Colonic mucosa (tissue), 4 donors: ENCODE data around the gene TCF15. TPM values are rescaled to one million over a fixed set of nuclear protein-coding genes. Genes with fewer than 3 reads are reported as not detected.

ENCODE experiments used
- DNase-seq: peaks from one replicate; pipeline ENCODE4 v3.0.0-alpha.2; 2020
- H3K27ac ChIP-seq: fragments of 200-600 bp; one replicate; pipeline ENCODE4 v1.8.0; 2021
- H3K27me3 ChIP-seq: fragments of 200-600 bp; one replicate; pipeline ENCODE4 v1.8.0; 2021
- H3K36me3 ChIP-seq: fragments of 200-600 bp; one replicate; pipeline ENCODE4 v1.8.0; 2021
- H3K4me1 ChIP-seq: fragments of 200-600 bp; one replicate; pipeline ENCODE4 v1.8.0; 2021; ENCODE audit warnings: mild to moderate bottlenecking
- H3K4me3 ChIP-seq: fragments of 200-600 bp; one replicate; pipeline ENCODE4 v1.8.0; 2021
- H3K9ac ChIP-seq, 2 donors: one replicate each; pipeline ENCODE4 v1.7.0; 2013; ENCODE audit warnings: control low read depth in 2 of 2, low read depth in 2 of 2, low read length in 2 of 2
- H3K9me3 ChIP-seq: fragments of 200-600 bp; one replicate; pipeline ENCODE4 v1.8.0; 2021
- intact Hi-C: fragments of 100-400 bp; cut with DNase I; formaldehyde crosslinking; loops from one replicate; pipeline ENCODE4 v1.14.1; 2022
- total RNA-seq, 2 donors: library from RNA; stranded (reverse); fragmentation: NEBNext Ultra II Directional in 1 of 2; extraction: Animal tissue kit (Norgen Biotek cat#: 25700) in 1 of 2; gene quantifications; one replicate each; pipeline ENCODE4 v1.2.1, GENCODE V29; 2021
- TF ChIP-seq, protein P1 (sequence below): fragments of 200-600 bp; IDR thresholded peaks from one replicate; pipeline ENCODE4 v1.8.0; 2022; ENCODE audit warnings: antibody characterized with exemption, mild to moderate bottlenecking
- donor health status: healthy.
- donor health status: DM: no; HTN: no; CAD: no.
- donor health status: DM: no; HTN: no; CAD: no.

The TCF15 gene
- total RNA-seq, 2 donors from 2014 or later, result 0.16 to 0.22 TPM

- TF ChIP-seq, protein P1, sequence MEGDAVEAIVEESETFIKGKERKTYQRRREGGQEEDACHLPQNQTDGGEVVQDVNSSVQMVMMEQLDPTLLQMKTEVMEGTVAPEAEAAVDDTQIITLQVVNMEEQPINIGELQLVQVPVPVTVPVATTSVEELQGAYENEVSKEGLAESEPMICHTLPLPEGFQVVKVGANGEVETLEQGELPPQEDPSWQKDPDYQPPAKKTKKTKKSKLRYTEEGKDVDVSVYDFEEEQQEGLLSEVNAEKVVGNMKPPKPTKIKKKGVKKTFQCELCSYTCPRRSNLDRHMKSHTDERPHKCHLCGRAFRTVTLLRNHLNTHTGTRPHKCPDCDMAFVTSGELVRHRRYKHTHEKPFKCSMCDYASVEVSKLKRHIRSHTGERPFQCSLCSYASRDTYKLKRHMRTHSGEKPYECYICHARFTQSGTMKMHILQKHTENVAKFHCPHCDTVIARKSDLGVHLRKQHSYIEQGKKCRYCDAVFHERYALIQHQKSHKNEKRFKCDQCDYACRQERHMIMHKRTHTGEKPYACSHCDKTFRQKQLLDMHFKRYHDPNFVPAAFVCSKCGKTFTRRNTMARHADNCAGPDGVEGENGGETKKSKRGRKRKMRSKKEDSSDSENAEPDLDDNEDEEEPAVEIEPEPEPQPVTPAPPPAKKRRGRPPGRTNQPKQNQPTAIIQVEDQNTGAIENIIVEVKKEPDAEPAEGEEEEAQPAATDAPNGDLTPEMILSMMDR, result no peak
- no peak overlapping the region for H3K9ac ChIP-seq
- no peaks in the 10 kb centered on the region for H3K9me3 ChIP-seq
- no peaks in the 10 kb centered on the region for H3K36me3 ChIP-seq
- intact Hi-C loops, result no loop called here
- no peaks in the 10 kb centered on the region for H3K4me1 ChIP-seq
- no peak for DNase-seq
- H3K4me3 ChIP-seq, result no peak overlapping the region
- no peaks in the 10 kb centered on the region for H3K27me3 ChIP-seq
- H3K27ac ChIP-seq, result no peak overlapping the region
These were observed 11.8 kb downstream of the TCF15 start for GRCh38 chr20:598133-598850.

GRCh38 chr20:597560-597959 lies 12.5 kb downstream of the TCF15 start:
- H3K4me3 ChIP-seq, result no peak overlapping the region
- H3K27ac ChIP-seq, result no peak overlapping the region
- TF ChIP-seq, protein P1, result no peak
- DNase-seq, result no peak
- no peaks in the 10 kb centered on the region for H3K4me1 ChIP-seq
- no peaks in the 10 kb centered on the region for H3K27me3 ChIP-seq
- no peaks in the 10 kb centered on the region for H3K36me3 ChIP-seq
- intact Hi-C loops, result no loop called here
- H3K9ac ChIP-seq, result no peak overlapping the region
- H3K9me3 ChIP-seq, result no peaks in the 10 kb centered on the region

GRCh38 chr20:595330-596308 lies 14.5 kb downstream of the TCF15 start:
- no peaks in the 10 kb centered on the region for H3K4me1 ChIP-seq
- H3K27me3 ChIP-seq, result no peaks in the 10 kb centered on the region
- H3K36me3 ChIP-seq, result no peaks in the 10 kb centered on the region
- no peak overlapping the region for H3K27ac ChIP-seq
- intact Hi-C loops, result no loop called here
- DNase-seq, result no peak
- H3K9ac ChIP-seq, result no peak overlapping the region
- no peak overlapping the region for H3K4me3 ChIP-seq
- H3K9me3 ChIP-seq, result no peaks in the 10 kb centered on the region
- TF ChIP-seq, protein P1, result no peak

GRCh38 chr20:592506-592905 lies 17.6 kb downstream of the TCF15 start:
- Histone ChIP-seq H3K9me3 (no peaks in the 10 kb centered on the region), H3K27ac (no peak overlapping the region), H3K36me3 (no peaks in the 10 kb centered on the region), H3K4me1 (no peaks in the 10 kb centered on the region), H3K4me3 (no peak overlapping the region), H3K27me3 (no peaks in the 10 kb centered on the region), H3K9ac (no peak overlapping the region)
- DNase-seq, result no peak
- intact Hi-C loops, result no loop called here
- TF ChIP-seq, protein P1, result no peak

DNA sequence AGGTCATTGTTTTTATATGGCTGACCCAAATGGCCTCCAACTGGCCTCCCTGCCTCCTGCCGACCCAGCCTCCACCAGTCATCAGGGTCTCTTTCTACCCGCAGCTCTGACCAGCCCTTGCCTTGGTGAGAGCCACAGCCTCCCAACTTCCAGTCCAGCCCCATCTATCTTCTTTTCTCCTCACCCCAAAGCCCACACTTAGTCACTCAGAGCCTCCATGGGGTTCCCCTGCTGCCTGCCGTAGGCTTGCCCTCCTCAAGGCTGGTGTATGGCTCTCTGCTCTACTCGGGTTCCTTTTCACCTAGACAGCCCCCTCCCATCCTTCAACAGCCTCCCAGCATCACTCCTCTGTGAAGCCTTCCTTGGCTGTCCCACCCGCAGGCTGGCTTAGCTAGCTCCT lies 18.2 kb downstream of the TCF15 start:
- no peak for DNase-seq
- Histone ChIP-seq H3K4me1 (no peaks in the 10 kb centered on the region), H3K36me3 (no peaks in the 10 kb centered on the region), H3K9ac (no peak overlapping the region), H3K27me3 (no peaks in the 10 kb centered on the region), H3K27ac (no peak overlapping the region), H3K4me3 (no peak overlapping the region), H3K9me3 (no peaks in the 10 kb centered on the region)
- TF ChIP-seq, protein P1, result no peak
- intact Hi-C loops, result no loop called here
